DOHH2 (cell line): ENCODE measurements around the gene HIGD1B.

Experiments used
- EZH2phosphoT487 ChIP-seq: fragments of 200-600 bp; sonication (generic); IDR thresholded peaks from 2 replicates; pipeline ENCODE4 v1.6.1; 2017; ENCODE audit warnings: borderline replicate concordance, mild to moderate bottlenecking, antibody characterized with exemption, low read length, moderate library complexity, mixed read lengths
- TF ChIP-seq, protein P1 (sequence below): fragments of 200-600 bp; sonication (generic); IDR thresholded peaks from one replicate; pipeline ENCODE4 v1.5.1; 2014; ENCODE audit warnings: antibody characterized with exemption, mild to moderate bottlenecking, low read depth, low read length; ENCODE audit not compliant: poor library complexity, severe bottlenecking

DNA sequence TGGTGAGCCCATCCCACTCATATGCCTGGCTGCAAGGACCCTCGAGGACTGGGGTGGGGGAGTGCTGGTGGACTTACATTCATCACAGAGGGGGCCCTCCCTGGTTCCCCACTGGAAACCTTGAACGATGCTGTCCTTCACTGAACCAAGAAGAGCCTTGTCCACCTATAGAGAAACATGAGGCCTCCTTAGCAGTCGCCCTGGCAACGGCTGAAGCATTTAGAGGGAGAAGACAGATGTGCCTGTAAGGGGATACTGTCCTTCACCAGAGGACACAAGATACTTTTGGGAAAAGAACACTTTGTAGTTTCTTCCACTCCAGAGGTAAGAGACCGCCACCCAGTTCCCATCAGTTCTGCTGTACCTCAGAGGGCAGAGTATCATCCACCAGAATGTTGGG is 6.5 kb downstream of the HIGD1B start:
- TF ChIP-seq, protein P1, sequence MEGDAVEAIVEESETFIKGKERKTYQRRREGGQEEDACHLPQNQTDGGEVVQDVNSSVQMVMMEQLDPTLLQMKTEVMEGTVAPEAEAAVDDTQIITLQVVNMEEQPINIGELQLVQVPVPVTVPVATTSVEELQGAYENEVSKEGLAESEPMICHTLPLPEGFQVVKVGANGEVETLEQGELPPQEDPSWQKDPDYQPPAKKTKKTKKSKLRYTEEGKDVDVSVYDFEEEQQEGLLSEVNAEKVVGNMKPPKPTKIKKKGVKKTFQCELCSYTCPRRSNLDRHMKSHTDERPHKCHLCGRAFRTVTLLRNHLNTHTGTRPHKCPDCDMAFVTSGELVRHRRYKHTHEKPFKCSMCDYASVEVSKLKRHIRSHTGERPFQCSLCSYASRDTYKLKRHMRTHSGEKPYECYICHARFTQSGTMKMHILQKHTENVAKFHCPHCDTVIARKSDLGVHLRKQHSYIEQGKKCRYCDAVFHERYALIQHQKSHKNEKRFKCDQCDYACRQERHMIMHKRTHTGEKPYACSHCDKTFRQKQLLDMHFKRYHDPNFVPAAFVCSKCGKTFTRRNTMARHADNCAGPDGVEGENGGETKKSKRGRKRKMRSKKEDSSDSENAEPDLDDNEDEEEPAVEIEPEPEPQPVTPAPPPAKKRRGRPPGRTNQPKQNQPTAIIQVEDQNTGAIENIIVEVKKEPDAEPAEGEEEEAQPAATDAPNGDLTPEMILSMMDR = no peak
- TF ChIP-seq EZH2phosphoT487 = no peak
